Left colon (tissue), 2 donors: Measurements from ENCODE around the gene APBB1. TPM values are rescaled to one million over a fixed set of nuclear protein-coding genes. Genes with fewer than 3 reads are reported as not detected.

Experiments
- ATAC-seq: fragments of 200-7000 bp; cut with Tn5 transposase; one replicate; pipeline ENCODE4 v1.9.1; 2020; ENCODE audit warnings: mild to moderate bottlenecking, moderate library complexity
- DNase-seq, 2 donors: peaks; one replicate each; pipeline ENCODE4 v3.0.0-alpha.2; 2020
- intact Hi-C, 2 donors: fragments of 100-400 bp; cut with DNase I in 1 of 2; cut with micrococcal nuclease in 1 of 2; formaldehyde crosslinking; loops; one replicate each; pipeline versions ENCODE4 v1.11.2 to v1.14.0; 2022; cut with DNase I, micrococcal nuclease
- total RNA-seq, 2 donors: library from RNA; stranded (reverse); fragmentation: NEBNext Ultra II Directional; extraction: Animal tissue kit (Norgen Biotek cat#: 25700); gene quantifications; one replicate each; pipeline ENCODE4 v1.2.1, GENCODE V29; 2021
- donor health status: DM: no; HTN: no; CAD: no.
- donor health status: DM: yes; HTN: yes; CAD: no.

Gene APBB1
- total RNA-seq, 2 donors from 2014 or later, result 5.2 to 11.2 TPM

DNA sequence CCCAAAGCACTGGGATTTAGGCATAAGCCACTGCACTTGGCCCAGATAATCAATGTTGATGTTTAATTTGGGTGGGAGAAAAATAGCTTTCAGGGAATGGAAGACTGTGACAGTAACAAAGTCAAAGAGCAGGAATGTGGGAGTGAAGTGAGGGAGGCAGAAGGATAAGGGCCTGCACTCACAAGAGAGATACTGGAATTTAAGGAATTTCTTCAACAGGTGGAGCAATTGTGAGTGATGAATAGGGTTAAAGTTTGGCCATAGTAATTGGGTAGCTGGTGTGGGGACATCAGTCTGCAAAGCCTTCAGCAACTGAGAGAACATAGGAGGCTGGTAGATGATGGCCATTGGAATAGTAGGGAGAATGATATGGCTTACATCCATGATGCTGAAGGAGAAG, 8.6 kb upstream of the APBB1 start:
- intact Hi-C loops, result no loop called here
- ATAC-seq, result no peak
- no peak for DNase-seq

DNA sequence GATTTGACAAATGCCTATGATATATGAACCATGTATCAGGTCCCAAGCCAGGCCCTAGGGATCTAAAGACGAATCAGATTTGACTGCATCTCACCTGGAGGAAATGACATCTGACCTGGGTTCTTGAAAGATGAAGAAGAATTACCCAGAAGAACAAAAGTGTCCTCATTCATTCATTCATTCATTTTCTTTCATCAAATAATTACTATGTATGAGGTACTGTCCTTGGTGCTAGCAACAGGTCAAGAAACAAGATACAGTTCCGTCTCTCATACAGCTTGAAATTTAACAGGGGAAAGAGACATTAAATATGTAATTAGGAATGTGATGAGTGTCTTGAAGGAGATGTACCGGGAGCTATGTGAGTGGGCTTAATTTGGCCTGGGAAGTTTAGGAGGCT, 1.8 kb upstream of the APBB1 start:
- DNase-seq (no peak), ATAC-seq (no peak)
- intact Hi-C loops, result no loop called here

DNA sequence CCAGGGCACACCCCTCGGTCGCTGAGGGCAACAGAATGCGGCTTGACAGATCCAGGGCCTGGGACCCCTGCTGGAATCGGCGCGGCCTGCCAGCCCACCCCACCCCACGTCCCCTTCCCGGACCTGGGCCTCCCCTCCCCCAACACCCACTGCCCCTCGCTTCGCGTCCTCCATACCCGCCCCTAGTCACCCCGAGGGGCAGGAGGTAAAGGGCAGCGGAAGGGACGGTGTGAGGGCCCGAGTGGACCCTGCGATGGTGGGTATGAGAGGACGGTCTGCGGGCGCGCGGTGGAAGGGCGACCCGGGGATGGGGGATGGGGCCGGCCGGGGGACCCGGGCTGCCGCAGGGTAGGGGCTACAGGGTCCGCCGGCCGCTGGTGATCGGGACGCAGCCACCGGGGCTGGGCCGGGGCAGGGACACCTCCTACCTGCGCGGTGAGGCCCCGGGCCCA, 311 bp downstream of the APBB1 start:
- ATAC-seq (peak; percentile 21), DNase-seq (peak in 1 of 2 donors; percentile 38)
- intact Hi-C loops, result no loop called here

DNA sequence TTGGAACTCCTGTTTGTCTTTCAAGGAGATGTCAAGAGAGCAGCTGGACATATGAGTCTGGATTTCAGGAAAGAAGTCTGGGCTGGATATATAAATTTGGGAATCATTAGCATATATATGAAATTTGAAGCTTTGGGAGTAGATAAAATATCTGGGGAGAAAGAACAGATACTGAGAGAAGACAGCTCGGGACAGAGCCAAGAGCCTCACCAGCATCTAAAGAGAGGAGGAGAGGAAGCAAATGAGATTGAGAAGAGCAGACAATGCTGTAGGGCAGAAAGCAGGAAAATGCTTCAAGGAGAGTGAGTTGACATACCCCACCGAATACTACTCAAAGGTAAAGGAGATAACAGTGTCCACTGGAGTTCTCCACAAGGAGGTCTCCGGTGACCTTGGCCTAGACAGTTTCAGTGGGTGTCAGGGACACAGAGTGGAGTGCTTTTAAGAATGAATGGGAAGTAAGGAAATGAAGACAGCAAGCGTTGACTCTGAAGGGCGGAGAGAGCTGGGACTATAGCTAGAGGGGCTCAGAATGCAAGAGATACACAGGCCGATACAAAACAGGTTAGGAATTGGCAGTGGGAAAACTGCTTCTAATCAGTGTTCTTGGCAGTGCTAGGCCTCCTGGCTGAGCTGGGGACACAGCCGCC, 862 bp downstream of the APBB1 start:
- ATAC-seq, result peak; percentile 40
- no peak for DNase-seq
- intact Hi-C loops, result no loop called here

DNA sequence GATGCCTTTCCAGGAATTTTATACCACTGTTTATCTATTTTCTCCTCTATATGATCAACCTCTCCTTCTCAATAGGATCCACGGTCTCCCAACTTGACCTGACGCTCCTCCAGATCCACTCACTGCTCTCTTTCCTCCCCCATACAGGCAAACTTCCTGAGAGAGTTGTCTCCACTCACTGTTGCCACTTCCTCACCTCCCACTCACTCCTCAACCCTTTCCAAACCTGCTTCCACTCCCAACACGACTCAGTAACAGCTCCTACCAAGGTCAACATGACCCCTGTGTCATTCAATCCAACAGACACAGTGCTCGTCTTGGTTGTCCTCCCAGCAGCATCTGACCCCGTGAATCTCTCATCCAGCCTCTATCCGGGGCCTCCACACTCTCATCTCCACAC, 3.1 kb downstream of the APBB1 start:
- intact Hi-C loops, result no loop called here
- DNase-seq, result no peak
- no peak for ATAC-seq

DNA sequence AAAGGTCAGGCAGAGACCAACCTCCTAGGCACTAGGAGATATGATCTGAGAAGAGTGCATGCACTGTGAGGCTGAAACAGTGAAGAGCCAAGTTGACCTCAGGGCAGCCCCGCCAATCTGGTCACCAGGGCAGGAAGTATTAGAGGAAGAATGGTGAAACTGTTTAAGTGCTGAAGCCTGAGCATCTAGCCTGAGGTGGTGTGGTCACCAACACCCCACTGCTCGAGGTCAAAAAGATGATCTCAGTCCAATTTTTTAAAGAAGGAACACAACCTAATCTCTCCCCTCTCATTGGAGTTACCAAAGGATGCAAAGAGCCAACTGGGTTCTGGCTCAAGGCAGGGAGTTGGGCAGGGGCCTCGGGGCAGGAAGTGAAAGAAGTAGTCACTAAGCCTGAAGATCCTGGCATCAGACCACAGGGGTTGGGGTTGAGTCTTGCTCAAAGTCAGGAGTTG, 4.0 kb downstream of the APBB1 start:
- ATAC-seq (no peak), DNase-seq (no peak)
- intact Hi-C loops, result no loop called here

DNA sequence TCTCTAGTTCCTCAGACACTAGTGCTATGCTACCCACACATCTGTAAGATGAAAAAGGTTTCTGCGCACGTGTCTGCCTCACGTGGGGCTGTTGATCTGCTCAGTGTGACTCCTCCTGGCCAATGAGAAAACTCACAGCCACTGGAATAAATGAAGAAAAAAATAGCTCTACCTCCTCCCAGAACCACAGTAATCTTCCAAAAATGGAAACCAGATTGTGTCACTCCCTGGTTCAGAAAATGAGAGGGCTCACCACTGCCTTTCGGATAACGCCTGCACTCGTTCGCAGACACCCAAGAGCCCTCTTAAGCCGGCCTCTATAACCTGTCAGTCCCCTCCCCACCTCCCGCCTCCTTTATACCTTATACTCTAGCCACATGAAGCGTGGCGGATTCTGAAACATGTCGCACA, 5.1 kb downstream of the APBB1 start:
- no peak for ATAC-seq
- intact Hi-C loops, result no loop called here
- DNase-seq, result no peak

DNA sequence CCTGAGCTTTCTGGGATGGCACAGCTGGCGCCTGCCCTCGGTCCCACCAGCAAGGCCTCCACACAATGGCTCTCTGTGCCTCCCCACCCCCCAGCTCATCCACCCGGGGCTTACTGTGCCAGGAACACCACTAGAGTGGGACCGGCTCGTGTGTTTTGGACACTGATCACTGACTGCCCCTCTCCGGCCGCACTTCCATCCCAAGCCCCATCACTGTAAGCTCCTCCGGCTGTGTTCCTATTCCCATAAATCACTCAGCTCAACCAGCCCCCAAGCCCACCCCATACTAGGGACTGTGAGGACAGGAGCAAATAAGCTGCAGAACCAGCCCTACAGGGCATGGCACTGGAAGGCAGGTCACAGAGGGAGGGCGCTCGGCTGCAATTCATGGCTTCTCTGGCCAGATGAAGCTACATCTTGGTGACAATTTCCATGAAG, 7.3 kb downstream of the APBB1 start:
- intact Hi-C loops, result no loop called here
- DNase-seq (no peak), ATAC-seq (no peak)

DNA sequence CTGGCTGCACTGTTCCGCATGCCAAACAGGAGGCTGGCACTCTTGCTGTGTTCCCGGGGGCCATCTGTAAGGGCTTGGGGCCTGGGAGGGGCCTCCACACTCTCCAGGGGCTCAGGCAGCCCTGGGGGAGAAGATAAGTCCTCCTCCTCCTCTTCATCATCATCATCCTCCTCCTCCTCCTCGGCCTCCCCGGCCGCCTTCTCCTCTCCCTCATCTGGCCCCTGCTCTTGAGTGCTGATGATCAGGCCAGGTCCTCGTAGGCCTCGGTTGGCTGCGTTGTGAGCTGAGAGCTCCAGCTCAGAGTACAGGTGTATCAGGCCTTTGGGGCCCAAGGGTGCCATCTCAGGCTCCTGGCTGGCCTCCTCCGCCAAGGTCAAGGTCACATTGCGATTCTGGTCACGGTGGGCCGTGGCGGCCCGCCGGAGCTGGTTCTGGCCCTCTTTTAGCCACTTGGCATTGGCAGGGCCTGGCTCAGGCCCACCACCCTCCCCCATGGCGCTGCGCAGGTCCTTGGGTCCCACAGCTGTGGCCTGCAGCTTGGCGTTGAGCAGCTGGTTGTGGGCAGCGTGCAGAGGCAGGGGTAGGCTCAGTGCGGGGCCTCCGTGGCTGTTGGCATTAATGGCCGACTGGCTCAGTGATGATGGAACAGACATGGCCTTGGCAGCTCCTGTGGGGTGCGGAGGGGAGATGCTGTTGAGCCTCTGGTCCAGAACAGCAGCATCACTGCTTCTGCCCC, 8.0 kb downstream of the APBB1 start:
- no peak for DNase-seq
- ATAC-seq, result no peak
- intact Hi-C loops, result no loop called here

DNA sequence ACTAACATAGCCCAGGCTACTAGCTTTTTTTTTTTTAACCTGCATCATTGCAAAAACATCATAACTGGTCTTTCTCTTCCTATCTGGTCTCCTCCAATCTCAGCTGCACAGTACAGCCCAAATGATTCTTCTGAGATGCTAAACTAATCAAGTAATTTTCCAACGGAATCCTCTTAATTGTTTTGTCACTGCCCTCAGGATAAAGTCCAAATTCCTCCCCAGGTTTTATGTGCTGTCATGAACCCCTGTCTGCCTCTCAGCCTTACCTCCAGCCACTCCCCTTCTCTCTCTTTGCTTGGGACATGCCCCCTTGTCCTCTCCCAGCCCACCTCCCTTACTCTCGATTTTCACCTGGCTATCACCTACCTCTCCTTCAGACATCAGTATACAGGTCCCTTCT, 12.5 kb downstream of the APBB1 start:
- intact Hi-C loops, result no loop called here
- no peak for DNase-seq
- ATAC-seq, result peak; percentile 52

DNA sequence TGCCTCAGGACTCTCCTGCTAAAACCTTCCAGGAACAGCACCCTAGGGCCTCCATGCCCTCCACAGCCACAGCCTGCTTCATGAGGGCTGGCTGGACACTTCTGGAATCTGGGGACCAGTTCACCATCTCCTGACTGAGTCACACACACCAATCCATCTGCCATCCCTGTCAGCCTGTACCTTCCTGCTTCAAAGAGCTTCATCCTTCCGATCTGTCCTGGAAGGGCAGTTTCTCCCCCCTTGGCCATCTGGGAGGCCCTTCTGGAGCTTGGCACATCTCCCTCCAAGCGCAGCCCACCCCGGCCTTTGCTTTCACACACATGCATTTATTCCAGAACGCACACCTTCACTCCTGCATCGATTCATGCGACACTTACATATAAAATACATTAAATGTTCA, 13.0 kb downstream of the APBB1 start:
- ATAC-seq (no peak), DNase-seq (no peak)
- intact Hi-C loops, result no loop called here

DNA sequence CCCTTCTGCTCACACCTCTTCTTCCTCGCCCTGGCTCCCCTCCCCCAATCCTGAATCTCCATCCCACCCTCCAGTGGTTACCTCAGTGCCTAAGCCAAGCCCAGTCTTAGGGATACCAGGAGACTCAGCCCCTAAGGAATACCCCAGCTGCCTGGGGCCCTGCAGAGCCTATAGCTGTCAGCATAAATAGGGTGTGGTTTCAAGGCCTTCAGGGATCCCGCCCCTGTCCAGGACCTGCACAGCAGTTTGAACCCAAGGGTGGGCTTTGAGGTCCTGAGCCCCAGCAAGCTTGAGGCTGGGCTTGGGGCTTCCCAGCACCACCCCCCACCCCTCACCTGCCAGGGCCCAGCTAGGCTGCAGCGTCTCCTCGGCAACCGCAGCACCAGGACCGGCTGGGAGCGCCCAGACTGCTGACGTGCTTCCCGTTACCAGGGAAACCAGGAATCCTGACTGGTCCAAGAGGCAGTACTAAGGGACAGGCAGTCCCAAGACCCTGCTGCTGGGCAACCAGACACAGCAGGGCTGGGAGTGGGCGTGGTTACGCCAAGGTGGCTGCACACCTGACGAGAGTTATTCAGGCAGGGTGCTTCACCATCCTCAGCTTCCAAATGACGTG, 13.7 kb downstream of the APBB1 start:
- intact Hi-C loops, result no loop called here
- DNase-seq, result no peak
- ATAC-seq, result peak; percentile 25

DNA sequence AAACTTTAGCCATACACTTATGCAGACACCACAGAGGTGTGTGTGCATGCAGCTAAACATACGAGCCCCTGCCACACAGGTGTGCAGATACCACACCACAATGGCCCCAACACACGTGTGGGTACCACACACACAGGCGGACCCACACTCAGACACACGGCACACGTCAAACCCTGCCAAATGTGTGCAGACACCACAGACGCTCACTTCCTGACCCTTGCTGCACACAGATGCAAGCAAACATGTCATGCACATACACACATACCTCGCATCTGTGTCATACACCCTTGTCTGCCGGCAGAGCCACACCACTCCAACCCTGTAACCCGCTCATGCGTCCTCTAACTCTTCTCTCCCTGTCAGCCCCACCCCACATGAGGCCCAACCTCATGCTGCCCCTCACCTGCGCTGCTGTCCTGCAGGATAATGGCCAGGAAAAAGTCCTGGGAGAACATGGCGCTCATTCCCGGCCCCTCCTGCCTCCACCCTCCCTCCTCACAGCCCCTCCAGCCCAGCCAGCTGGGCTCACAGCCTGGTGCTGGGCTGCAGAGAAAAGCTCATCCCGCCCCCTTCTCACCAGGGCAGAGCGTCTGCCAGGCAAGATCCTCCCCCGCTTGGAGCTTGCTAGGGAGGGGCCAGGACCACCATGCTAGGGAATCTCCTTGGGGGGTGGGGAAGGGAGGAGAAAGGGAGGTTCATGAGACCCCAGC, 14.4 kb downstream of the APBB1 start:
- ATAC-seq (no peak), DNase-seq (no peak)
- intact Hi-C loops, result no loop called here

DNA sequence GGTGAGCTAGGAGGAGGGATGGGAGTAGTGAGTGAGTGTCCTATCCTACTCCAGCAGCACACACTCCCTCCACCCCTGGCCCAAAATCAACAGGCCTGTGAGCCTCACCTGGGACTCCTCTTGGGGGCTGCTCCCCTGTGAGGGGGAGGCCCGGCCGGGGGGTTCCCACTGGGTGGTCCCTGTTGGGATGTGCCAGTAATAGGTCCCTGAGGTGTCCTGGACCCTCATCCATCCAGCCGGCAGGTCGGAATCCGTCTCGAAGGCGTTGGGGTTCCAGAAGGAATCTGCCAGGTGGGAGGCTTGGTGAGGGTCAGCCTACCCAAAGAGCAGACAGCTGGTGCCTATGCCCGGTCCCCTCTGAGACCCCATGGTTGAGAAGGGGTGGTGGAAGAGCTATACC, 15.4 kb downstream of the APBB1 start:
- ATAC-seq, result no peak
- intact Hi-C loops, result no loop called here

DNA sequence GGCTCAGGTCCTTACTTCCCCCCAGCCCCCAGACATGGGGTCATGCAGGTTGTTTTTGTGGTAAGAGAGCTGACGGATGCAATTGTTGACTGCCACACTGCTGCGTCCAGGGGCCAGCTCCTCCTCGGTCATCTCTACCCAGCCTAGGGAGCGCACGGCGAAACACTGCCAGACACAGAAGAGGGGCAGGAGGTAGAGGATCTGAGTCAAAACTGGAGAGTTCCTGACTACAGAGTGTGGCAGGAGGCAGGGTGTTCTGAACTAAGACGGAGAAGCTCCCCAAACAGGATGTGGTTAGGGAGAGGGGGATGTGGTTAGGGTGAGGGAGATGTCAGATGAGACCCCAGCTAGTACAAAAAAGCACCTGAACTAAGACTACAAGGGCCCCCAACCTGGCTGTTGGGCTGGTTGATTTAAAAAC, 16.3 kb downstream of the APBB1 start:
- DNase-seq (no peak), ATAC-seq (peak; percentile 34)
- intact Hi-C loops, result no loop called here

More for the DNA sequence above, 15.4 kb downstream of the APBB1 start:
- no peak for DNase-seq

DNA sequence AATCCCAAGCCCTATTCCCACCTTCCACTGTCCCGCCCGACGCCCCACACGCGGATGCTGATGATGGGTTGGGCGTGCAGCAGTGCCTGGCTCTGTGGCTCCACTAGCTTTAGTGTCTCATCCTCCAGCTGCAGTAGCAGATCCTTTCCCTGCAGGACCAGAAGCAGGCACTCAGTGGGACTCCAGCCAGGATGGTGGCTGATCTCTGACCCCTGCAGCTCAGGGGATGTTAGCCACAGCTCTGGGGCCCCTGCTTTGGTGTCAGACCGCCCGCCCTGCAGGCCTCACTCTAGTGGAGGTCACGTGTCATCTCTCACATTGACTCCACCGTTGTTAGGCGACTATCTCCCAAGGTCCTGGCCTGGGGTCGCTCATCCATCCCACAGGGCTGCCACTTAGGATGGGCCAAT, 16.8 kb downstream of the APBB1 start:
- intact Hi-C loops, result no loop called here
- ATAC-seq (no peak), DNase-seq (no peak)

DNA sequence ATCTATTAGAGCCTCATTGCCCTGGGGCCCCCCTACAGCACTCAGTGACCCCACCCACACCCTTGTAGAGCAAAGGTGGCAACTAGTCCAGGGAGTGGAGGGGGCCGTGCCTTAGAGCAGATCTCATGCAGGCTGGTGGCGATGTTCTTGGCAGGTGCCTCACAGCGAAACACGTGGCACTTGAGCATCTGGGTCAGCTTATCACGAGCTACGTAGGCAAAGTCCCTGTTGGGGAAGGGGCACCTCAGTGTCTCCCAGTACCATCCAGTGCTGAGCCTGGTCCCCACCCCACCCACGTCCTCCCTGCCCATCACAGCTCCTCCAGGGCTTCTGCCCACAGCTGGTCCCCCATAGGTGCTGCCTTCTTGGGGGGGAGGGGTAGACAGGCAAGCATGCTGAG, 17.4 kb downstream of the APBB1 start:
- DNase-seq (no peak), ATAC-seq (no peak)
- intact Hi-C loops, result no loop called here

DNA sequence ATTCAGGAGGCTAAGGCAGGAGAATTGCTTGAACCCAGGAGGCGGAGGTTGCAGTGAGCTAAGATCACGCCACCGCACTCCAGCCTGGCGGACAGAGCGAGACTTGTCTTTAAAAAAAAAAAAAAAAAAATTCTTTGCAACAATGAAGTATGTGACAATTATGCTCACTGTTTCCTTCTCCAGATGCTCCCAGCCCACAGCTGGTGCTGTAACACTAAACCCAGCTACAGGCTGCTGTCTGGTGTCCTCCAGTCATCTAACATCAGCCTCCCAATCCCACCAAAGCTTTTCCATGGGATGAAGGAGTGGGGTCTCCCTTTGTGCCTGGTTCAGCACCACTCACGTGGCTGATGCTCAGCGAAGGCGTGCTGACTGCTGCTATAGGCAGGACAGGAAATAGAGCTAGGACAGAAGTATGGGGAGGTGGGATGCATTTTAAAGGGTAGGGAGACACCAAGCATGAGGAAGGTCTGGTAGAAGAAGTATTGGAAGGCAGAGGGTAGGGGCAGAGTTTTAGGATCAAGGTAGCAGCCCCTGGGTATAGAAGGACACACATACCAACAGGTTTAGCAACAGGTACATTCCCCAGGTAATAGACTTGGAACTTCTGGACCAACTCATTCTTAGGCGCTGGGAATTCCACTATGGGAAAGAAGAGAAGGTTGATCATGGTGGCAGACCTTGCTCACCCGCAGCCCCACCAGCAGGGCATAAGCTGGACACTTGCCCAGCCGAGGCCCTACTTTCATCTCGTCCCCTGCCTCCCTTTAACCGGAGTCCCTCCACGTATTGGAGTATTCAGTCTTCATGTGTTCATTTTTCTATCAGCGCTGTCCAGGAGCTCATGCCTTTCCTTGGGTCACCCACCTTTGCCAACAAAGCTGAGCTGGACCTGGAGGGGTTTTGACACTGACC, 18.2 kb downstream of the APBB1 start:
- DNase-seq, result no peak
- no peak for ATAC-seq
- intact Hi-C loops, result no loop called here

DNA sequence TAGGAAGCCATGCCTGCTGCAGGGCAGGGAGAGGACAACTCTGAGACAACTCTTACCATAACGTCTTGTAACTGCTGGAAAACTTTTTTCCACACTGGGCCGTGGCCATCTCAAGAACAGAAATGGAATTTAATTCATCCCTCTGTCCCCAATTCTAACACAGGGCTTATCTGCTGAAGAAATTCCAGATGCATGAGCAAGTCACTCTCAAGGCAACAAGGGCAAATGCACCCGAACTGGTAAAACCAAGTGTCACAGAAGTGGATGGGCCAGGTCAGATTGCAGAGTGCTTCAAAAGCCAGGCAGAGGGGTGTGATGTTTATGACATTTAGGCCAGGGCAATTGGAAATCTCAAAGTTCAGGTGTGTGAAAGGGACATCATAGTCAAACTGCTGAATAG, 21.3 kb downstream of the APBB1 start:
- ATAC-seq (no peak), DNase-seq (no peak)
- intact Hi-C loops, result no loop called here
